Left kidney (tissue), 2 donors: ENCODE data around the gene GPR34. TPM values are rescaled to one million over a fixed set of nuclear protein-coding genes. Genes with fewer than 3 reads are reported as not detected.

Experiments used
- DNase-seq: peaks from one replicate; pipeline ENCODE4 v3.0.0-alpha.2; 2013
- polyA plus RNA-seq: library from polyadenylated mRNA; unstranded; fragments of 120-200 nt; gene quantifications from one replicate; pipeline ENCODE4 v1.2.1, GENCODE V29; 2013; ENCODE audit not compliant: insufficient read length

The GPR34 gene
- polyA plus RNA-seq, 1 donor, result 5.4 TPM

DNA sequence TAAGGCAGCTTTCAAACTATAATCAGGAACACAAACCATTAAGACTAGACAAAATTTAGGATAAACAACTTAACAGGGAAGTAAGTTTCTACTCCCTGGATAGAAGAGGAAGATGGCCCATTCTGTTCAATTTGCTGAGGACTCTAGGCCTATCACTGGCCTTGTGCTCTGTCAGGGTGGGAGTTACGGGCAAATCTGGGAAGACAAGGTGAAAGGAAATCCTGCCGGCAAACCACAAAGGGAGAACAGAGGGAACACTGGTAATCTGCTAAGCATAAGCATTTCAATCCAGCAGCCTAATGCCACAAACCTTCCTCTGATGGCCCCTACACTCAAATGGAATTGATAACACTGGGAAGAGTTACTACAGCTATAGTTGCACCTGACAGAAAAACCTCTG, 43.5 kb downstream of the GPR34 start:
- no peak for DNase-seq

DNA sequence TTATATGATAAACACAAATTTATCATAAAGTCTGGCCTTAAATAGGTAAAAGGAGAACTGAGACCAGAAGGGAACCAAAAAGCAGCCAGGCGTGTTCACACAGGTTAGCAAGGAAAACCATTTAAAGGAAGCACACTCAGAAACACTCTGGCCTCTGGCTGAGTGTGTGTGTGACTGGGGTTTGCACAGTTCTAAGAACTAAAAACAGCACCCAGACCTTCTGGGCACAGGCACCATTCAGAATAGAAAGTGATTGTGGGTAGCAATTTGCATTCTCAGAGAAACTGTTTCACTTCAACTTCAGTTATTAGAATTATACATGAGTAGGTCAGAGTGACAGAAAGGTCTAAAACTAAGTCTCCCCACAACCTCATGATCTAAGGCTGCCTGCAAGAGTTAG, 45.2 kb downstream of the GPR34 start:
- no peak for DNase-seq

DNA sequence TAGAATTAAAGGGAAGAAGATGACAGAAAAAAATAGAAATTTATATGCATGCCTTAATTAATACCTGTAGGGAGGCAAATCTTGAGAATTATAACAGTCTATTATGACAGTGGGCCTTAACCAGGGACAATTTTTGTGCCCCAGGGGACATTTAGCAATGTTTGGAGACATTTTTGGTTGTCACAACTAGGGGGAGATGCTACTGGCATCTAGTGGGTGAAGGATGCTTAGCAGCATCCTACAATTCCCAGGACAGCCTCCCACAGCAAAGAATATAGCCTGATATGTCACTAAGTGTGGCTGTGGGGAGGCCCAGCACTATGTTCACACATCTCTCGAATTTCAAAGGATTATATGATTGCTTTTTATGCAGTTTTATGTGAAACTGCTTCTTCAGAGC, 45.8 kb downstream of the GPR34 start:
- no peak for DNase-seq

- DNase-seq, result no peak
These were observed 48.3 kb downstream of the GPR34 start for GRCh38 chrX:41737065-41737464.

- DNase-seq, result no peak
These were observed 51.1 kb downstream of the GPR34 start for GRCh38 chrX:41739871-41740270.

Other genes with a start within 250 kb of the GPR34 start
- gene NYX, start 241.6 kb upstream of the GPR34 start, polyA plus RNA-seq, result 0.15 TPM
- 0.25 TPM for gene GPR82, start 35.2 kb downstream of the GPR34 start, polyA plus RNA-seq
- gene CASK, start 234.6 kb downstream of the GPR34 start, polyA plus RNA-seq, result 53.0 TPM